GM18858 (cell line): ENCODE data around the gene FRMD5.

Source experiments
- ATAC-seq: cut with Tn5 transposase; IDR thresholded peaks from one replicate; pipeline ENCODE4 v1.9.1; 2021; ENCODE audit not compliant: unreplicated experiment

Gene FRMD5

GRCh38 chr15:43981576-43981975, 213.5 kb downstream of the FRMD5 start:
- ATAC-seq: no peak

- ATAC-seq: peak; percentile 42
These were observed 217.8 kb downstream of the FRMD5 start for GRCh38 chr15:43977072-43977884.

GRCh38 chr15:43975770-43976169, 219.3 kb downstream of the FRMD5 start:
- ATAC-seq: no peak

- no peak for ATAC-seq
These were observed 219.7 kb downstream of the FRMD5 start for GRCh38 chr15:43975326-43975725.

GRCh38 chr15:43974852-43975251, 220.2 kb downstream of the FRMD5 start:
- ATAC-seq: no peak

- no peak for ATAC-seq
These were observed 225.2 kb downstream of the FRMD5 start for GRCh38 chr15:43969802-43970375.

GRCh38 chr15:43968551-43968950, 226.5 kb downstream of the FRMD5 start:
- no peak for ATAC-seq

GRCh38 chr15:43966646-43967045, 228.4 kb downstream of the FRMD5 start:
- ATAC-seq: no peak

- no peak for ATAC-seq
These were observed 236.2 kb downstream of the FRMD5 start for GRCh38 chr15:43958861-43959330.

- ATAC-seq: no peak
These were observed 237.3 kb downstream of the FRMD5 start for GRCh38 chr15:43957724-43958123.

- no peak for ATAC-seq
These were observed 239.9 kb downstream of the FRMD5 start for GRCh38 chr15:43955140-43955539.

GRCh38 chr15:43954181-43954621, 240.9 kb downstream of the FRMD5 start:
- ATAC-seq: no peak

GRCh38 chr15:43953402-43953801, 241.7 kb downstream of the FRMD5 start:
- ATAC-seq: no peak

GRCh38 chr15:43950531-43950930, 244.5 kb downstream of the FRMD5 start:
- no peak for ATAC-seq

GRCh38 chr15:43948691-43949325, 246.3 kb downstream of the FRMD5 start:
- ATAC-seq: peak; percentile 81

- no peak for ATAC-seq
These were observed 251.6 kb downstream of the FRMD5 start for GRCh38 chr15:43943511-43943910.

- ATAC-seq: no peak
These were observed 252.9 kb downstream of the FRMD5 start for GRCh38 chr15:43942194-43942593.

- ATAC-seq: peak; percentile 47
These were observed 253.5 kb downstream of the FRMD5 start for GRCh38 chr15:43941555-43941954.

GRCh38 chr15:43941071-43941470, 254.0 kb downstream of the FRMD5 start:
- no peak for ATAC-seq

- ATAC-seq: no peak
These were observed 256.0 kb downstream of the FRMD5 start for GRCh38 chr15:43939070-43939469.

- no peak for ATAC-seq
These were observed 260.6 kb downstream of the FRMD5 start for GRCh38 chr15:43934480-43934879.

GRCh38 chr15:43932907-43933306, 262.2 kb downstream of the FRMD5 start:
- no peak for ATAC-seq
